NCI-H2227 treated with DMSO at 0.1 percent for 48 hours (cell line): ENCODE results near the gene ZCCHC2.

Source experiments
- DNase-seq: peaks from one replicate; lab custom pipeline; 2025; lab: John Stamatoyannopoulos, UW

The ZCCHC2 gene

GRCh38 chr18:62609764-62610163 is 86.9 kb downstream of the ZCCHC2 start:
- DNase-seq = peak; percentile 91

GRCh38 chr18:62610351-62610700 is 87.5 kb downstream of the ZCCHC2 start:
- DNase-seq = peak; percentile 30

- peak; percentile 63 for DNase-seq
Observed at GRCh38 chr18:62610701-62611411, 88.0 kb downstream of the ZCCHC2 start.

- DNase-seq = no peak
Observed at GRCh38 chr18:62611453-62612288, 88.8 kb downstream of the ZCCHC2 start.

- DNase-seq = no peak
Observed at GRCh38 chr18:62612289-62612645, 89.4 kb downstream of the ZCCHC2 start.

- no peak for DNase-seq
Observed at GRCh38 chr18:62612776-62613175, 90.0 kb downstream of the ZCCHC2 start.

- no peak for DNase-seq
Observed at GRCh38 chr18:62614494-62614893, 91.7 kb downstream of the ZCCHC2 start.

GRCh38 chr18:62616331-62616805 is 93.5 kb downstream of the ZCCHC2 start:
- no peak for DNase-seq

GRCh38 chr18:62617793-62618591 is 95.2 kb downstream of the ZCCHC2 start:
- DNase-seq = no peak

- DNase-seq = no peak
Observed at GRCh38 chr18:62618735-62619134, 95.9 kb downstream of the ZCCHC2 start.

GRCh38 chr18:62621546-62621945 is 98.7 kb downstream of the ZCCHC2 start:
- DNase-seq = no peak

- no peak for DNase-seq
Observed at GRCh38 chr18:62625019-62625418, 102.2 kb downstream of the ZCCHC2 start.
